ENCODE data around the gene NASP. TPM values are rescaled to one million over a fixed set of nuclear protein-coding genes. Genes with fewer than 3 reads are reported as not detected.

Gene NASP
- total RNA-seq, 1 experiment from 2014 or later: 535 TPM

- no peak for TF ChIP-seq ZNF425 (CRISPR knock-in tag; conservative IDR thresholded peaks at IDR 0.05)
Measured at GRCh38 chr1:45545019-45545493, 38.8 kb upstream of the NASP start (continued).

- Mint-ChIP-seq H3K4me3 (no peak overlapping the region), H3K27ac (no peak overlapping the region), H3K9me3 (no peaks in the 10 kb centered on the region), H3K27me3 (ENCODE audit: low read depth) (no peaks in the 10 kb centered on the region), H3K36me3 (no peaks in the 10 kb centered on the region), H3K4me1 (peaks cover 11% of the 10 kb centered on the region)
- TF ChIP-seq NR1H2 (CRISPR knock-in tag; IDR thresholded peaks at IDR 0.05) (no peak), CBFB (CRISPR knock-in tag; IDR thresholded peaks at IDR 0.05; ENCODE audit: low read depth) (no peak), GABPB1 (CRISPR knock-in tag; IDR thresholded peaks at IDR 0.05) (peak; percentile 38; the same call in 1 of the 2 replicates), ZSCAN18 (CRISPR knock-in tag; IDR thresholded peaks at IDR 0.05) (no peak), CREM (CRISPR knock-in tag; IDR thresholded peaks at IDR 0.05) (no peak), MXD4 (CRISPR knock-in tag; IDR thresholded peaks at IDR 0.05; ENCODE audit: borderline replicate concordance) (no peak), TEAD1 (CRISPR knock-in tag; IDR thresholded peaks at IDR 0.05) (no peak), ARID4B (CRISPR knock-in tag; IDR thresholded peaks at IDR 0.05; ENCODE audit: borderline replicate concordance) (no peak)
- POLR2A ChIA-PET: interaction anchor here (1.1 to 1.6 kb wide), 2 partner anchors 20 to 24 kb away, joined by 3 to 7 read pairs; partner anchors contain the start of gene PRDX1
- ATAC-seq: no peak
- DNase-seq (ENCODE audit: low spot score): no peak
- CTCF ChIA-PET: interaction anchor here (1.4 kb wide), 1 partner anchor 24 kb away, joined by 3 read pairs; no protein-coding TSS in a partner anchor
Measured at GRCh38 chr1:45545553-45546310, 38.1 kb upstream of the NASP start.

GRCh38 chr1:45550401-45551351 lies 33.2 kb upstream of the NASP start, which contains the start of gene AKR1A1:
TSS of gene AKR1A1 (plus strand) at chr1:45550826. CDS start at chr1:45561795, 10,969 bp downstream.
- H3K27ac Mint-ChIP-seq: peak within 1 kb of the TSS; percentile 86
- DNase-seq (ENCODE audit: low spot score) (peak; percentile 90), ATAC-seq (peak; percentile 93)
- peak within 1 kb of the TSS; percentile 92 for H3K4me3 Mint-ChIP-seq
- H3K4me1 Mint-ChIP-seq: peaks cover 13% of the 10 kb centered on the region
- ChIA-PET CTCF (interaction anchor here (0.9 to 2.9 kb wide), 5 partner anchors 19 to 58 kb away, joined by 3 to 17 read pairs (median 4); partner anchors contain the start of genes CCDC163 and MMACHC), POLR2A (interaction anchor here (0.6 to 2.6 kb wide), 7 partner anchors 9 to 77 kb away, joined by 3 to 27 read pairs (median 3); partner anchors contain the start of gene PRDX1)
- no peaks in the 10 kb centered on the region for H3K27me3 Mint-ChIP-seq (ENCODE audit: low read depth)
- H3K9me3 Mint-ChIP-seq: no peaks in the 10 kb centered on the region
- H3K36me3 Mint-ChIP-seq: peaks cover 23% of the 10 kb centered on the region
- TF ChIP-seq ZNF281 (CRISPR knock-in tag; IDR thresholded peaks at IDR 0.05): peak; percentile 73; the same call in 1 of the 2 replicates
- TF ChIP-seq EMX1 (CRISPR knock-in tag; IDR thresholded peaks at IDR 0.05): no peak
- peak; percentile 99 for TF ChIP-seq MAX (CRISPR knock-in tag; IDR thresholded peaks at IDR 0.05)
- TF ChIP-seq PRRX2 (CRISPR knock-in tag; IDR thresholded peaks at IDR 0.05): no peak
- no peak for TF ChIP-seq FOXJ3 (CRISPR knock-in tag; IDR thresholded peaks at IDR 0.05; ENCODE audit: borderline replicate concordance)
- peak; percentile 81 for TF ChIP-seq ESRRA (CRISPR knock-in tag; IDR thresholded peaks at IDR 0.05; ENCODE audit: borderline replicate concordance)
- peak; percentile 98; the same call in 1 of the 2 replicates for TF ChIP-seq ETV6 (CRISPR knock-in tag; IDR thresholded peaks at IDR 0.05)
- no peak for TF ChIP-seq ATF3 (CRISPR knock-in tag; conservative IDR thresholded peaks at IDR 0.05)
- no peak for TF ChIP-seq ZNF671 (CRISPR knock-in tag; IDR thresholded peaks at IDR 0.05)
- peak; percentile 92 for TF ChIP-seq TEAD1 (CRISPR knock-in tag; IDR thresholded peaks at IDR 0.05)

All from WTC11 (cell line).